GM21515 (cell line): ENCODE measurements around the gene GRIK3.

Source experiments
- ATAC-seq: cut with Tn5 transposase; IDR thresholded peaks from one replicate; pipeline ENCODE4 v1.9.1; 2021; ENCODE audit not compliant: unreplicated experiment

GRIK3 gene

DNA sequence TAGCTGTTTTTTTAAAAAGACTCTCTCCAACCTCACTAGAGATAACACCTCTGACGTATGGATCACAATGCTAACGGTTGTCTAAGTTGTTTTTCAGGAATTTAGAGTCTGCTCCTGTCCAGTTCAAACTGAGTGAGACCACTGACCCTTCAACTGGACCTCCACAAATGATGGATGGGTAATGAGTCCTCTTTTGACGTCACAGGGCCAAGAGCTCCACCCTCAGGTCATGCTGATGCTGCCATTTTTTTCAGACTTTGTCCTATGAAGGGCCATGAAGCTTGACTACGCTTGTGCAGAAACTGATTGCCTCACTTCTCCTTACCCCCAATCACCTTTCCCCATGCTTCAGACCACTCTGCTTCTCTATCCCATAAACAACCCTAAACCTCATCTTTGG lies 16.6 kb downstream of the GRIK3 start:
- no peak for ATAC-seq

DNA sequence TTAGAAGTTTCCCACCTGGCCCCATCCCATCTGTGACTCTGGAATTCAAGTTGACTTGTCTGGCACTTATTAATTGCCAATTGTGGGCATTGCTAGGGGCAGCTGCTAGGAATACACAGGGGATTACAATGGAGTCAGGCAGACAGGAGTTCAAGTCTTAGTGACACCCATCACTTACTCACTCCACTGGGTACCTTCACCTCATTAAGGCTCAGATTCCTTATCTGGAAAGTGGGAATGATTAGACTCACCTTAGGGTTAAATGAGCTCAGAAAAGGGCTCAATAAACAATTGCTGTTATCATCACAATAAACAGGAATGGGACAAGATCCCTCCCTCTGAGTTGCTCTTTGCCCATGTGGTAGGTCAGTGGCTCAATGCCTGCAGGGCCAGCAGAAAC lies 18.2 kb downstream of the GRIK3 start:
- ATAC-seq, result no peak

DNA sequence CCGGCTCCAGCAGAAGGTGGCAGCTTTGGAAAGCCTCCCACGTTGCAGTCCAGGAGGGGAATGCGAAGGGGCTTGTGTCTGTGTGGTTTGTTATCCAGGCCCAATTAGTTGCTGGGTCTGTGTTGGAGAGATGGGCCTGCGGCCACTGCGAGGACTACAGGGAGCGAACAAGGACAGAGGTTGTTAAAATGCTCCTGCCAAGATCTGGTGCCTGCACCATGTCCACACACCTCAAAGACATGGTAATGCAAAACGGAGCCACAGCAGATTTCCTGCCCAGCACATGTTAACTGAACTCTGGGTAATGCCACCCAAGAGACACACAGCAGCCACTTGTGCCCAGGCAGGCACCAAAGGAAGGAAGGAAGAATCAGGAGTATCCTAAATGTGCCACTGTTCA lies 18.6 kb downstream of the GRIK3 start:
- ATAC-seq, result no peak

DNA sequence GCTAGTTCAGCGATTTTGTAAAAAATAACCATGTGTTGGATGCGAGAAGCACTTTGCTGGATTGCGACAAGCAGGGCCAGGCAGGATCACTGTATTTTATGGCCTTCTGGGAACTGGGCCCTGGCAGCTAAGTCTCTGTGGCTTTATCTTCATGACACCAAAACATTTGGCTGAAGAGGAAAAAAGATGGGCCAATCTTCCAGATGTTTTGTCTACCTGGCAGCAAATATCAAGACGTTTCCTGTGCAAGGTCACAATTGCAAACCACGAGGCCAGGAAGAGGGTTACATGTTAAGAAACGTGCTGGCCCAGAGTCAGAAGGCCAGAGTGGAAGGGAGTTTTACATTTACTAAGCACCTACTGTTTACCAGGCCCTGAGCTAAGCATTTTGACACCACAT lies 22.1 kb downstream of the GRIK3 start:
- ATAC-seq, result no peak

DNA sequence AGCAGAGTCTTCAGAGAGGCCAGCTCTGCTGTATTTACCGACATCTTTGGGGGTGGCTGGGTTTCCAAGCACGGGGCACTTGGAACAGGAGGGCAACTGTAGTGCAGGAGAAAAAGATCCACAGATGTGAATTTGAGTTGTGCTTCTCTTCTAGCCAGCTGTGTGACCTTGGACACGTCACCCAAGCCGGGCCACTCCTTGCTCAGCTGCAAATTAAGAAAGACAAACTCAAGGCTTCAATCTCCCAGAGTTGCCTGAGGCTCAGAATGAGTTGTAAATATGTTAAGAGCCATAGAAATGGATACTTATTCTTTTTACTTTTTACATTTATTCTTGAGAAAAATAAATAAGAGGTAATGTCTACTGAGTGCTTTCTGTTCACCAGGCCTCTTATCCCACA lies 24.3 kb downstream of the GRIK3 start:
- no peak for ATAC-seq

DNA sequence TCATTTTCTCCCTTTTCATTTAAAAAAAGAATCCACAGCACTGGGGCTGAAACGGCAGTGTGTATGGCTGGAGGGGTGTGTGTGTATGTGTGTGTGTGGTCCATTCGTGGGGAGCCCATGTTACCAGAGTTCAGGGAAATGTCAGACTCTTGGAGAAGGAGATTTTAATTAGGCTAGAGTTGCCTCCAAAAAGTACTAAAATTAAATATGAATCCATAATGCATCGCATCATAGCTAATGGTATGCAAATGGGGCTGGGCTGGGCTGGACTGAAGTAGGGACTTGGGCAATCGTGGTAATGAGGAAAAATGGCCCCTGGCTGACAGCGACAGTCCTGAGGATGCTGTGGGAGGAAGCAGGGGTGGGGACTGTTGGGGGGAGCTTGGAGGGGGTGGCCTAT lies 24.8 kb downstream of the GRIK3 start:
- no peak for ATAC-seq

DNA sequence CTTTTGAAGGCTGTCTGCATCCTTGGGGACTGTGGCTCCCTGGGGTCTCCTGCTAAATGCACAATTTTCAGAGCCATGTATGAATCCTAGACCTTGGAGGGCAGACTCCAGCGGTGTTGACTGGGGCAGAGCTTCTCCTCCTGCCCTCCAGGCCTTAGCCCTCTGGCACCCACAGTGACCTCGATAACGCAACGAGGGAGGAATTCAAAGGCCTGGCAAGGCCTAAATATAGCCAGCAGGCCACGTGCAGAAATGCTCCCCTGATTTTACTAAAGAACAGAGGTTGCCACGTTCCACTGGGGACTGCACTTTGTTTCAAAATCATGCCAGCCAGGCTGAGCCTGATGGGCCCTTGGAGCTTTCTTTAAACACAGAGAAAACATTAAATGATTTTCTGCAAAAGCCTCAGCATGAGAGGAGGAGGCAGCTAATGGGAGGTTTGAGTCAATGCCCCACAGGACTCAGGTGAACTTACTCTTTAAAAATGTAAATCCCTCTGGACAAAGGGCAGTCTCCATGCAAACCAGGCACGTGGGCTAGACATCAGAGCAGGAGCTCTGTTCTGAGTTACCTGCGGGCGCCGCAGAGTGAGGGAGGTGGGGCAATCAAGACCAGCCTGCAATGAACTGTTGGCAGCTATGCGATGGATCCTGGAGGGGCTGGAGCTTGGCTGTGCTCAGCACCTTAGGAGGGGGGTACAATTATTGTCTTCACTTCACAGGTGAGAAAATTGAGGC lies 28.0 kb downstream of the GRIK3 start:
- no peak for ATAC-seq

DNA sequence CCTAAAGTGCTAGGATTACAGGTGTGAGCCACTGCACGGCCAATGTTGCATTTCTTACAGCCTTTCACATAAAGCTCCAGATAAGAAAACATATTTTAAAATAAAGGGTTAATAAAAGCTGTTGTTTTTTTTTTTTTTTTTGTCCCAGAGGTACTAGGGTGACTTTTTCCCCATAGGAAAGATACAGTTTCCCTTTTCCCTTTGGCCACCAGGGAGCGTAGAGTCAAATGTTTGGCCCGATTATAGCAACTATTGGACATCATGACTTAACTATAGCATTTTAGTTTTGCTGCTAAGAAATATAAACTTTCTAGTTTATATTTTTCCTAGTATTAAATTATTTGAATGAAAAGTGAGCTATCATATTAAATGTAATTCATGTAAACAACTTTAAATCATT lies 31.4 kb downstream of the GRIK3 start:
- no peak for ATAC-seq

DNA sequence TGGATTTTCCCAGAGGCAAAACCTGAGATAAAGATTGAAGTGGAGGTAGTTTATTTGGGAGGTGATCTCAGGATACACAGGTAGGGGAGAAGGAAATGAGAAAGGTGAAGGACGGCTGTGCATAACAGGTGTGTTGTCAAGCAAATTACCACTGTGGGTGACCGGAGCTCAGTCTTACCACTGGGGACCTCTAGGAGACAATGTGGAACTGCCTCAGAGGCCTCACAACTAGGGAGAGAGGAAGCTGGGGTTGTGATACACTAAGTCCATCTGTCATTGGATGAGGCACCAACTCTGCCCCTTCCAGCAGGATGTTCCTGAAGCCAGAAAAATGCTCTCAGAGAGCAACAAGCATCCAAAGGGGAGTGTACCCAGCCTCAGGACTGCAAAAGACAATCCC lies 32.6 kb downstream of the GRIK3 start:
- ATAC-seq, result no peak

DNA sequence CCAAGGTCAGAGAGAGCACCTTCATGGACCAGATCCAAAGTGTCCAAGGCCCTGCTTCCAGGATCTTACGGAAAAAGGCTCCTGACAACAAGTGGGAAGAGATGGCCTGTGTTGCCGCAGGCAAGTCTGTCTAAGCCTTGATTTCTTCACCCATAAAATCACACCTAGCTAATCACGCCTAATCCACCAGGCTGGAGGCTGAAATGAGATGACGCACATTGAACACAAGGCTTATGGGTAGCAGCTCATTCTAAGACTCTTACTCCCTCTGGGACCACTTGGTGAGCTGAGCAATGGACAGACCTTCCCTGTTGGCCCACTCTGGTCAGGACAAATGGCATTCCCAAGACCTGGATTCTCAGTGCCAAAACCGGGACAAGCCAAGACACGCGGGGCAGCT lies 38.2 kb downstream of the GRIK3 start:
- no peak for ATAC-seq

DNA sequence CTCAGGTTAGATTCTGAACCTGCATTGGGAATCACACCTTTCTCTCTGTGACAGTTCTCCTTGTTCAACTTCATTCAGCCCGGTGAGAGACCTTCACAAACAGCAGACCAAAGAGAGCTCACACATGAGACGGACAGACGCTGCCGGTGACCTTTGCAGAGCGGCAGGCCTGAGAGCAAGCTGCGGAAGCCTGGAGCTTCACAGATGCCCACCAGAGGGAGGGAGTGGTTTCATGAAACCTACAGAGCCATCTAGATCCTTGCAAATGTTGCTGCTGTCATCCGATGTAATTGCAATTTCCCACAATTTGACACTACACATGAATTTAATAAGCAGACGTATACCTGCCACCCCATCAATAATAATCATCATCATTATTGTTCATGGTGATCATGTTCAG lies 39.4 kb downstream of the GRIK3 start:
- ATAC-seq, result no peak

DNA sequence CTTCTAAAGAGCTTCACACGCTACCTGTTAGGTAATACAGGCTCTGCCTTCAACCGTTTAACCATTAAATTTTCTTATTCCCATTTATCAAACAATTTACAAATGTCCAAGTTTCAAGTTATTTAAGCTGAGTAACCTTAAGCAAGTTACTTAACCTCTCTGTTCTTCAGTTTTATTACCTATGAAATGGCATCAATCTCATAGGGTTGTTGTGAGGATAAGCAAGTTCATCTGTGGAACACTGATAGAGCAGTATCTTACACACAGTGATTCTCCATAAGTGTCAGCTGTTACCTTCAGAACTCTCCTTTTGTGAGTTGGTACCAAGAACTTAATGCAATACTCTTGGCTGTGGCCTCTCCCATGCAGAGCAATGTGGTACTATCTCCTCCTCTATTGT lies 40.0 kb downstream of the GRIK3 start:
- no peak for ATAC-seq

DNA sequence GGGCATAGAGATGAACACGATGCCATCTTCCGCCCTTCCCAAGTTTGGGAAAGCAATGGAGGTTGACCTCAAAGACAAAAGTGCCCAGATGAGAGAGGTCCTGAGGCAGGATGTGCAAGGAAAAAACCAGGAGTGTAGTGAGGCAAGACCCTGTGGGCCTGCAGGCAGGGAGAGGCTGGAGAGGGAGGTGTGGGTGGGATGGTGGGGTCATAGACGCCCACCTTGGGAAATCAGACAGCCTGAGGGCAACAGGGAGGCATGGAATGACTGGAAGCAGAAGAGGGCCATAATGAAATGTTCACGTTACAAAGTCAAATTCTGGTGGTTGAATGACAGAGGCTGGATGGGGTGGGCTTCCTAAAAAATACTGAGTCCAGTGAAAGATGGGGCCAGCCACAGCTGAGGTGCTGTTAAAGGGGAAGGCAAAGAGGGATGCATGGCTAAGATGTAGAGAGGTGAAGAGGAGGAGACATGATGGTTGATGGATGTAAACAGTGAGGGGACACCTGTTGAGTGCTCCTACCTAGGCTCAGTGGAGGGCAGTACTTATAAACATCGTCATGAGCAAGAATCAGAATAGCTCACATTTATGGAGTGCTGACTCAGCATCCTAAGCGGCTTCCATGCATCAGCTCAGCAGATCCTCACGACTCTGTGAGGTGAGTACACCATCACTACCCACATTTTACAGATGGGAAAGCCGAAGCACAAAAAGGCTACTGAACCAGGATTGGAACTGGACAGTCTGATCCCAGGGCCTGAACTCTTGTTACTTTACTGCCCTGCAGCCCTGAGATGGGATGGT lies 42.0 kb downstream of the GRIK3 start:
- ATAC-seq, result no peak

DNA sequence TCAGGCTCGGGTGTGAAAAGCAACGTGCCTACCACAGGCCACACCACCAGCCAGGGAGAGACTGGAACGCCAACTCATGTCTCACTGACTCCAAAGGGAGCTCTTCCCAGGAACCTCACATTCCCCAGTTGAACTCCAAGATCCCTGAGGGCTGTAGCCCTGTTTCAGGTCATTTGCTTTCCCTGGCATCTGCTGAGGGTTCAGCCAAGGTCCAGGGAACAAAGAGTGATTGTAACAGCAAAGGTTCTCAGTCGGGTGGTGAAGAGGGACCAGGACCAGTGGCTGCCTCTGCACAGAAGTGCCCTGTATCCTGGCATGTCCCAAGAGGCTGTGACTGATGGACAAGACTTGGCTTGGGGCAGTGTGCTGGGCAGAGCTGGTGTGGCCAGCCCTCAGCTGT lies 42.8 kb downstream of the GRIK3 start:
- no peak for ATAC-seq

DNA sequence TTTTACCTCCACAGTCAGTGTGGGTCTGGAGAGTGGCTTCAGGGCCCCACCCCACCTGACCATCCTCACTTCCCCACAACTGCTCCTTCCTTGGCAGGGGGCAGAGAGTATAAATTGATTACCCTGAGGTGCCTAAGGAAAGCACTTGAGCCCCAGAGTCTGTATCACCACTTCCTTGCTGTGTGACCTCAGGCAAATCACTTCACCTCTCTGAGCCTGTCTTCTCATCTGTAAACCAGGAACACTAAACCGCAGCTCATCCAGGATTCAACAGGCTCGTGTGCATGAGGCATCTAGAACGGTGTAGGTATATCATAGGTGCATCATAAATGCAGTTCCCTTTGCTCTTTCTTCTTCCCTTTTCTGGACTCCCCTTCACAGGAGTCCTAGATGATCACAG lies 43.4 kb downstream of the GRIK3 start:
- ATAC-seq, result no peak

DNA sequence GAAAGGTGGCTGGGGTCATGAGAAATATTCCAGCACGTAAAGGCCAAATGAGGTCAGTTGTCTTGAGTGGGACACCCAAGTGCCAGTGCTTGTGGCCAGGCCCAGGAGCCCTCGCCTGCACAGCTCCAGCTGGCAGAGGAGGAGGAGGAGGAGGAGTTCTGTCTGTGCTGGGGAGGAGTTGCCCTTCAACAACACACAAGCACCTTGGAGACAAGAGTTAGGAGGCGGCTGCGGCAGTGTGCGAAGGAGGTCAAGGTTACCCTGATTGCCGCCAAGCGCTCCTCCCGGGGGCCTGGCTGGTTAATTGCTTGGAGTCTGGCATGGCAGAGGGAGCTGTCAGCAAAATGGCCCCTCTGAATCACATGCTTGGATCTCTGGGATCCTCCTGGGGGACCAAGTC lies 45.1 kb downstream of the GRIK3 start:
- ATAC-seq, result no peak

DNA sequence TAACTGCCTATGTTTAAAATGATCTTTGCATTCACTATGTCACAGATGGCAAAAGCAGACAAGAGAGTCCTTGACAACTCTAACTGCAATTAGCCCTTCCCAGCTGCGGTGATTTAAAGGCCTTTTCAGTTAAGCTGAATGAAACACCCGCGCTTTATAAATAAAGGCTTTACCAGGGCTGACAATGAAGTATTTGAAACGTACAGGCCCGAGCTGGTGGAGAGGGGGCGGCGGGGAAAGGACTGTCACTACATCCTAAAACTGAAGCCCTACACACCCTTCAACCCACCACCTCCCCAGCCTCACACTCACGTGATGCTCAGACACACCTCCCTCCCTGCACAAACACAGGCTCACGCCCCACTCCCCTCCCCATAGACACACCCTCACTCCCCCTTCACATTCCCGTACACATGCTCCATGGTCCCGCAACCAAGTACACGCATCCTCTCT lies 45.5 kb downstream of the GRIK3 start:
- ATAC-seq, result no peak

DNA sequence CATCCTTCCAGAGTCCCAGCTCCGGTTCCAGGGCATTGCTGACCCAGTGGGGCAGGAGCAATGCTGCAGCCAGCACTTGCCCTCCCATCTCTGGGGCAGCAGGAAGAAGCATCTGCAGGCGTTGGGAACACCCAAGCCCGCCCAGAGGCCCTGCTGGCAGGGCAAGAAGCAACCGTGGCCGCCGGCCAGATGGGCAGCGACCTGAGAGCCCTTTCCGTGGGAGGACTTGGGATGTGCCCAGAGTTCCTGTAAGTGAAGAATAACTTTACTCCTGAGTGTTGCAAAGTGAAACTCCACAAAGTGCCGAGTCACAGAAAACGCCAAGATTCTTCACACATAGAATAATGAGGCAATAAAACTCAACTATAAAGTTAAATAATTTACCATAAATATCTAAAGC lies 46.0 kb downstream of the GRIK3 start:
- no peak for ATAC-seq

DNA sequence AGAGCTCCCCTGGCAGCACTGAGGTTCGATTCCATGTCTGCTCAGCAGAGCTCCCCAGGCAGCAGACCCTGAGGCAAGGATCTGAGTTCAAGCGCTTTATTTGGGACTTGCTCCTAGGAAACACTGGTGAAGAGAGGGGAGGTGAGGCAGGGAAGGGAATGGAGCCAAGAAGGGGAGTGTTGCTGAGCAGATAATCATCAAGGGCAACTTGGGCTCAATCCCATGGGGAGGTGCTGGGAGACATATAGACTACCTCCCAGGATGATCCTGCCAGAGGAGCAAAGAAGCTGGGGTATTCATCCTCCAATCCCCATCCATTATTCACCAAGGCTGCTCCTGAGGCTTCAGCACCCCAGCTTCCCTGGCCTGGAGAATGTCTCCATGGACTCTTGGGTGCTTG lies 47.0 kb downstream of the GRIK3 start:
- no peak for ATAC-seq

DNA sequence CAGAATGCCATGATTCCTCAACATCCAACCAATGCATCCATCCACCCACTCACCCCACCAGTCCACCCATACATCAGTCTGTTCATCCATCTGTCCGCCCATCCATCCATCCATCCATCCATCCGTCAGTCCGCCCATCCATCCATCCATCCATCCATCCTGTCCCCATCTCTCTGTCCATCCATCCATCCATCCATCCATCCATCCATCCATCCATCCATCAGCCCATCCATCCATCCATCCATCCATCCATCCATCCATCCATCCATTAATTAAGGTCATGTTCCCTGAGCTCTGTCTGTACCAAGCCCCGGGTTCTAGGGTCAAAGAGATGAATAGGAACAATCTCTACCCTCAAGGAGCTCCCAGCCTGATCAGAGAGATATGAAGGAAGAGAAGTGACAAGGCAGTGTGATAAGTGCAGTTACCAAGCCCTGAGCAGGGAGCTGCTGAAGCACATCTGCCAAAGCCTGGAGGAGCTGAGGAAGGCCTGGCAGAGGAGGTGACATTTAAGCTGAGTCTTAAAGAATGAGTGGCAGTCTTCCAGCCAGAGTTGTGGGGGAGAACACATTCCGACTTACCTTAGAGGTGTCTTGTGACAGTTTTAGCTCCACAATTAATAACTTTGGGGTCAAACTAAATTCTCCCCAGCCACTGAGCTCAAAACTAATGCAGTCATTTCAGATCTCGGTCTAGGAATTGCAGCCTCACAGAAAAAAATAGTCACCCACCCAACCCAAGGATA lies 47.9 kb downstream of the GRIK3 start:
- ATAC-seq, result no peak

DNA sequence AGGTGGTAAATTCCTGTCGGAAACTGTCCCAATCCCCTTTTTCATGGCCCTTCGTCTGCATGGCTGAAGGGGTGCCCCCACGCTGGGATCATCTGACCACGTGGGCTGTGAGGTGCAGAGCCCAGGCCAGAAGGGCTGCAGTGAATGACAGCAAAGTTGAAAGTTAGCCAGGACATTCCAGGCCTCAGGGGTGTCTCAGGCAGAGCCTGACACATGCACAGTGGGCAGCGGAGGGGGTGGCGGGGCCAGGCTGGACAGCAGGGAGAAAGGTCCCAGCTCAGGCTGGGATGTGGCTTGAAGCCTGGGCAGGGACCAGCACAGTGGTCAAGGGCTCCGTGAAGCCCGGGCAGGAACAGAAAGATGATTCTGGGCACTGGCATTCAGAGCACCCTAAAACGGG lies 49.6 kb downstream of the GRIK3 start:
- no peak for ATAC-seq

DNA sequence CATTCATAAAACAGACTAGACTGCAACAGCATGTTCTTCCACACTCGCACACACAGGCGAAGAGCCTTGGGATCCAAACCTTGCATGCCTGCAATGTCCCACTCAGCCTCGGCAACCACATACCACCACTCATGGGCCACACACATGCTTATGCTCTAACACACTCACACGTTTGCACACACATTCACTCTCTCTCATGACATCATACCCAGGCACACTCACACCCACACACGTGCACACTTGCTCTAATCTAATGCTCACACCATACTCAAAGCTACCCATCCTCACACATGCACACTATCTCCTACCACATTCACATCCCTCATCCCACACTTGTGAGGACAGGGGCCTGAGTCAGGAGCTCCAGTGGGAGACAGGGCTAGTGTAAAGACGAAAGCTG lies 50.3 kb downstream of the GRIK3 start:
- no peak for ATAC-seq
